GM18868 (cell line): ENCODE data around the gene TMEM59L.
A peak's percentile ranks its signal among the peaks of the same experiment; 100 is the strongest.

Experiments
- ATAC-seq: cut with Tn5 transposase; IDR thresholded peaks from one replicate; pipeline ENCODE4 v1.9.1; 2021; ENCODE audit warnings: mild to moderate bottlenecking, moderate library complexity; ENCODE audit not compliant: unreplicated experiment

Gene TMEM59L

DNA sequence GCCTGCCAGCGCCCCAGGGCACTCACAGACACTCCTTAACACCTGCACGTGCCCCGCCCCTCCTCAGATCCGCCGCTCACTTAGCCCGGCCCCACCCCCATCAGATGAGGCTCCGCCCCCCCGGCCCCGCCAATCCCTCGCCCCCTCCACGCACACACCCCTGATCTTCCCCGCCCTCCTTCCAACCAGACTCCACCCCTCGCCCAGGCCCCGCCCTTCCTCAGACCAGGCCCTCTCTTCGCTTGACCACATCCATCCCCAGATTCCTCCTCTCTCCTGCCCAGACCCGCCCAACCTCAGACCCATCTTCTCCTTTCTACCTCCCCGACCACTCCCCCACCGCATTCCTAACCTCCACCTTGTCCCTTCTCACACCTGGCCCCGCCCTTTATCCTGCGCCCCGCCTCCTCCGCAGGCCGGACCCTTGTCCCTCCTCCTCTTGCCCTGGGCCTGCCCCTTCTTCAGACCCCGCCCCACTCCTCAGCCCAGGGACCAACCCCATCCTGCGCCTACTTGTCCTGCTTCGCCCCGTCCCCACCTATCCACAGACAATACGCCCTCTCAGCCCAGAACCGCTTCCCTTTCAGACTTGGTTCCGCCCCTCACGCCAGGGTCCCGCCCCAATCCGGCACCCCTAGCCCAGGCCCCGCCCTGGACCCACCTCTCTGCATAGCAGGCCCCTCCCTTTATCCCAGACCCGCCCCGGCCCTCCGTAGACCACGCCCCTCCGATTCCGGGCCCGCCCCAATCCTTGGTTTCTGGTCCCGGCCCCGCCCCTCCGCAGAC, 23.7 kb downstream of the TMEM59L start:
- ATAC-seq = peak; percentile 86

DNA sequence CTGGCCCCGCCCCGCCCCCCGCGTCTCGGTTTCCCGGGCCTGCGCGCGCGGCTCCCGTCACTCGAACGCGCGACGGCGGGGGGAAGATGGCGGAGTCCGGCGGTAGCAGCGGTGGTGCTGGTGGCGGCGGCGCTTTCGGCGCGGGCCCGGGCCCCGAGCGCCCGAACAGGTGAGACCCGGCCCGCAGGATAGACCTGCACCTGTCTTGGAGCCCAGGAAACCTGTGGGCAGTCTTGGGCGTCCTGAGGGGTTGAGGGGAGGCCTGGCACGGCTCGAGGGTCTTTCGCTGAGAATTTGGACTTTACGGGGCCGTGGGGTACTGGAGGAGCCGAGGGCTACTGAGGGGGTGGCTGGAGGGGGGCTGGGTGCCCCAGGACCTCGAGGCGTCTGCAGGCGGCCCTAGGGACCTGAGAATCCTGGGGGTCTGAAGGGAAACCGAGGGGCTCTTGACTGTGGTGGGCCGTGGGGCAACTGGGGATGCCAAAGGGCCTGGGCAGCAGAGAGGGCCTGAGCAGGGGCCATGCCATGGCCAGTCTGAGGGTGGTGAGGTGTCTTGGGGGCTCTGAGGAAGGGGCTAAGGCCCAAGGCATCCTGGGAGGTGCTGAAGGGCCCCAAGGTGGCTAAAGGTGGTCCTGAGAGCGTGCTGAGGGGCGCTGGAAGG, 24.4 kb downstream of the TMEM59L start, which contains the start of gene KLHL26:
KLHL26 (plus strand) TSS at position 60 of the 661 bp plus-strand sequence; CDS start at position 87, 27 bp downstream.
- ATAC-seq = no peak

DNA sequence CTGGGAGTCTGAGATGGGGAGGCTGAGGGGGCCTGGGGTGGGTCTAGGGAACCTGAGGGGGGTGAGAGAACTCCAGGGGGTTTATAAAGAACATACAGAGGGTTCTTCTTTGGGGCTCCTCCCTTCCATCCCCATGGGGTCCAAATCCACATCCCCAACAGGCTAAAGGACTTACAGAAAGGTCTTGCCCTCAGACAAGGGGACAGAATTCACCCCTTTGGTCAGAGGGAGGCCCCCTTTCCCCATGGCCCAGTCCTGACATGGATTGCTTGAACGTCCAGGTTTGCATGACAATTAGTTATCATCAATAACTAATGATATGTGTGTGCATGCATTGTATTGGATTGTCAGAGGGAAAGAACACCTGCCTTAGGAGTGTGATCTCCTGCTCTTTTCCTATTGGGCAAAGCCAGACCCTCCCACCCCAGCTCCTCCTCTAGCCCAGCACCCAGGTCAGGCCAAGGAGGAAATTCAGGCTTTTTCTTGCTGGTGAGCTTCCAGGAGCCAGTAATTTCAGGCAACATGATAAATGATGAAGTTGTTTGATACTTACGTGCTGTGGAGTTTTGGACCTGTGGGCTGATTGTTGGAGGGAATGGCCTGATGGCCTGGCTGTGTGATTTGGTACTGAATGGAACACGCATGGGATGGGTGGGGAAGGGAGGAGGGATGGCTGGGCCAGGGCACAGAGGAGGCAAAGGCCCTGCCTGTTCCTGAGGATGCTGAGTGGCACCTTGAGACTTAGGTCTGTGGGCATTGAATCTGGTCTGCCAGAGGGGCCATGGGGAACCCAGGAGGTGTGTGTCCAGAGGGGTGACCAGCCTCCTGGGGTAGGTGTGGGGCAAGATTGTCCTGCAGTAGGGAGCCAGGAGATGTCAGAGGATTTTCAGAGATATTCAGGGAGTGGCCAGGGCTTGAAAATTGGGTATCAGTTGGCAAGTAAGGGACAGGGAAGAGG, 25.3 kb downstream of the TMEM59L start:
- no peak for ATAC-seq

DNA sequence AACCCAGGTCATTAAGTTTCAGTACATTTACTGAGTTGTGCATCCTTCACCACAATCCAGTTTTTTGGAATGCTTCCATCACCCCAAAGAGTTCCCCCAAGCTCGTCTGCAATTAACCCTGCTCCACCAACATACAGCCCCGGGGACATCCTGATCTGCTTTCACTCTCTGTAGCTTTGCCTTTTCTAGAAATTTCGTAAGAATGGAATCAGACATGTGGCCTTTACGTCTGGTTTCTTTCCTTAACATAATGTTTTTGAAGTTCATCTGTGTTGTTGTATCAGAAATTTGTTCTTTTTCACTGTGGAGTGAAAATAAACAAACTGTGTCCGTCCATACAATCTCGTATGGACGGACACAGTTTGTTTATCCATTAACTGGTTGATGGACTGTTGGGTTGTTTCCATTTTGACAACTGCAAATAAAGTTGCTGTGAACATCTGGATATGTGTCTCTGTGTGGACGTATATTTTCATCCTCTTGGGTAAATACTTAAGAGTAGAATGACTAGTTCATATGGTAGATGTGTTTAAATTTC, 27.1 kb downstream of the TMEM59L start:
- ATAC-seq = no peak

DNA sequence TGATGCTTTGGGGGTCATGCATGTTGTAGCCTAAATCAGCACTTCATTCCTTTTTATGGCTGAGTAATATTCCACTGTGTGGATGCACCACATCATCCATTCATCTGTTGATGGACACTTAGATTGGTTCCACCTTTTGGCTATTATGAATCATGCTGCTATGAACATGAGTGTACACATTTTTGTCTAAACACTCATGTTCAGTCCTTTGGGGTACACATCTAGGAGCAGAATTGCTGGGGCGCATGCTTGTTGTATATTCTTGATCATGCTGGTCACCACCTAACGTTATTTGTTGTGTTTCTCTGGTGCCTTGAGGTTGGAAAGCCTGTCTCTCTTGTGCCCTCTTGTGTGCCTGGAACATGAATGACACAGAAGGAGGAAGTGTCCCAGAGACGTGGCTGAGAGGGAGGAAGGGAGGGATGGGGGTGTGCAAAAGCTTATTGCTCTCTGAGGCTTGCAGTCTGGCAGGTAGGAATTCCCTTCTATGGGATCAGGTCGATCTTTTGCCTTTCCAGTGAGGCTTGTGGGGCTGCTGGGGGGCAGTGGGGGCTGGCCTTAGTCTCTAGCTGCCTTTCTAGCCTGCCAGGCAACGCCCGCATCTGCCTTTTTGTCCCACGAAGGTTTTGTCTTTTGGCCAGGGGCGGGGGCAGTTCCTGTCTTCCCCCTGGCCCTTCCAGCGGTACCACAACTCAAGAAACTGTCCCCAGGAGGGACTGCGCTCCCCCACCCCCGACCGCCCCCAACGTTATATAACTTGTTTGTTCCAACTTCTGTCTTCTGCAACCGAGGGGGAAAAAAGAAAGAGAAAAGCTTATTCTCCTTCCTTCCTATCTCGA, 31.7 kb downstream of the TMEM59L start:
- no peak for ATAC-seq

DNA sequence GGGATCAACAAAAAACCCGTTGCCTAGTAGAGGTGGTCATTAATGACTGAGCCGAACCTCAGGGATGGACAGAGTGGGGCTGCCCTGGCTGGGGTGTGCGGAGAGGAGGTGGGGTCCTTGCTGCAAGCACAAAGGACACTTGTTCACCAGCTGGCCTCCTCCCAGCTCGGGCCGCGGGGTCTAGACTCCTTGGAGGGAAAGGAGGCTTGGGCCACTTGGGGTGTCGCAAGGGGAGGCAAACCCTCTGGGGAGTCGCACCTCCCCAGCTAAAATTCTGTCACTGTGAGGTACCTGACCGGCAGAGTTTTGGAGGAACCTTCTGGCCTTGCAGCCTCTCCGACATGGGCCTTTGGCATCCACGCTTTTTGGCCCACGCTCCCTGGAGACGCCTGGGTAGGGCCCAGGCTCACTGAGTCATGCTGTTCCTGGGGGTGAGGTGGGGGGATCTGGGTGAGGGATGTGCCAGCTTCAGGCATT, 32.4 kb downstream of the TMEM59L start:
- ATAC-seq = no peak

DNA sequence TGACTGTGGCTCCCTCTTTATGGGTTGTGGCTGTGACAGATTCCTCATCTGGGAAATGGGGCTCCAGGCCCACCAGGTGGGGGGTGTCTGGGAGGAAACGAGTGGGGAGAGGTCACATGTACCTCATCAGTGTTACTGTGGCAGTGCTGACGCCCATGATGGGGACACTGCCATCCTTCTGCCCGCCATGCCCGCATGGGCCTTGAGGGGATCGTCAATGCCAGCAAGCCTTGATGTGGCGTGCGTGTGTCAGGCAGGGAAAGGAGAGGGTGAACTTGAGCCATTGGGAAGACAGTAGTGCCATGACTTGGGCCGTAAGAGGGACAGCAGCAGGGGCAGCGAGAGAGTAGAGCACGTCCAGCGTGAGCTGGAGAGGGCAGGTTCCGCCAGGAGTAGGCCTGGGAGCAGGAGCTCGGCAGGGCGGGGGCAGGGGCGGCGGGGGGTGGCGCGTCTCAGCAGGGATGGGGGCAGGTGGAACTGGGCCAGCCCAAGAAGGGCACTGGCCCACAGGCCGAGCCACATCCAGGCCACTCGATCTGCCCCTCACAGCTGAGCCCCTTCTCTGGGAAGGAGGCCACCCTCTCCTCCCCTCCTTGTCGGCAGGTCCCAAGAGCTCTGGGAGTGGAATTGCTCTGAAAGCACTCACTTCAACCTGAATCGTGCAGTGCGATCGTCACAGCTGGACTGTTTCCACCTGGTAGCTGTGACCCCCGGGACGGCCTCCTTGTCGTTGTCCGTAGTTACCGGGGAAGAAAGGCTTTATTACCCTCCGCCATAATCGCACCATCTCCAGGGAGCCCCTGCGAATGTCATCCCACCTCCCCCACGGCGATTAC, 34.1 kb downstream of the TMEM59L start:
- no peak for ATAC-seq

DNA sequence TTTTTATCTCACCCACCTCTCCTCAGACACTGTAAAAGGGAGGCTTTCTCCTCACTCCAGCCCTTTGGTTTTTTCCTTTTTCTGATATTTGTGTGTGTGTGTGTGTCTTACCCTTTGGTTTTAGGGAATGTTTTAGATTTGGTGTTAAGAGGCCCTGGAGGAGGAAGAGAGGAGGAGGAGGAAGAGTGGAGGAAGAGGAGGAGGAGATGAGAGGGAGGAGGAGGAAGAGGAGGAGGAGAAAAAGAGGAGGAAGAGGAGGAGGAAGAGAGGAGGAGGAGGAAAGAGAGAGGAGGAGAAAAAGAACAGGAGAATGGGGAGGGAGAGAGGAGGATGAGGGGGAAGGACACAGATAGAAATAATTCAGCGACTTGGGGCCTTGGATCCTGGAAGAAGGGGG, 34.7 kb downstream of the TMEM59L start:
- no peak for ATAC-seq

DNA sequence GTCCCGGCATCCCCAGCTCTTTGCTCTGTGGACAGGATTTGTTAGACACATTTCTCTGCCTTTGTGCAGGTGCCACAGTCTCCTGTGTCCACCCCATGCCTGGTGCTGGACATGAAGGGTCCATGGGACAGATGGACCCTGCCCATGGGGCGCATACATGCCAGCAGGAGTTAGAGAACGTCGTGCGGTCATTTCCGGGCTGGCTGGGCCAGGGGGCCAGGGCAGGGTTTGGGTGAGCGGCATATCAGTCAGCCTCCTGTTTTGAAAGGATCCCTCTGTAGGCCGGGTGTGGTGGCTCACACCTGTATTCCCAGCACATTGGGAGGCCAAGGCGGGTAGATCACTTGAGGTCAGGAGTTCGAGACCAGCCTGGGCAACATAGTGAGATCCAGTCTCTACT, 35.1 kb downstream of the TMEM59L start:
- no peak for ATAC-seq

DNA sequence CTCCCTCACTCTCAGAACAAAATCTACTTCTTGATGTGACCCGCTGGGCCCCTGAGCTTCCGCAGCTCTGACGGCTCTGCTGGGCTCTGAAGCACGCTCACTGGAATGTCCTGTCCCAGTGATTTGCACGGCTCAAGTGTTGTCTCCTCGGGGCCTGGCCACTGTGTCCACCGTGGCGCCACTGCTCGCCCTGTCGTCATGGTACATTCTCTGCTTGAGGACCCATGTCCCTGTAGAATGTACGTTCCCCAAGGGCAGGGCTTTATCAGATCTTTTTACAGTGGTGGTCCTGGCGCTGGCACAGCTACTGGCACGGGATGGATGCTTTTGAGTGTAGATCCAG, 36.3 kb downstream of the TMEM59L start:
- ATAC-seq = no peak

DNA sequence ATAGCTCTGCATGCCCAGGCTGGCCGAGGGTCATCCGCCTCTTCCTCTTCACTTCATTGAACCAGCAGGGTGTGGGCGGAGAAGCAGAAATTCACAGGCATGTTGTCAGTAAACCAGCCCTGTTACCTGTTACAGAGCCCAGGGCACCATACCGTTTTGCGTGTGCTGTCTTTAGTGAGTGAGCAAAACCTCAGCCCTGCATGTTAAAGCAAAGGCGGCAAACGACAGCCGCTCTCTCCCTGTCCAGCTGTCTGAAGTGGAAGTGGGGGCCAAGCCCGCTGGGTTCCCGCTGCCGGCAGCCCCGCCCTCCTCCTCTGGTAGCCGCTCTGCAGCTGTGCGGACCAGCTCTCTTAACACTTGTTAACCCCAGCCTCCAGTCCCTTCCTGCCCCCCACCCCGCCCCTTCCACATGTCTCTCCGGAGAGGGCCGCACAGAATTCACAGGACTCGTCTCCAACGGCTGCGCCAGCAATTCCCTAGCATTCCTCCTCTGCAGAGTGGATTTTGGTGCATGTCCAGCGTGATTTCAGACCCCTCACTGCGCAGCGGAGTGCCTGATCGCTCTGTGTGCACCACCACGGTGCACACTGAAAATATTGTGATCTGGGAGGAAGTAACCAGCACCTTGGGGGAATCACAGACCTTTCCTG, 36.8 kb downstream of the TMEM59L start:
- ATAC-seq = no peak

DNA sequence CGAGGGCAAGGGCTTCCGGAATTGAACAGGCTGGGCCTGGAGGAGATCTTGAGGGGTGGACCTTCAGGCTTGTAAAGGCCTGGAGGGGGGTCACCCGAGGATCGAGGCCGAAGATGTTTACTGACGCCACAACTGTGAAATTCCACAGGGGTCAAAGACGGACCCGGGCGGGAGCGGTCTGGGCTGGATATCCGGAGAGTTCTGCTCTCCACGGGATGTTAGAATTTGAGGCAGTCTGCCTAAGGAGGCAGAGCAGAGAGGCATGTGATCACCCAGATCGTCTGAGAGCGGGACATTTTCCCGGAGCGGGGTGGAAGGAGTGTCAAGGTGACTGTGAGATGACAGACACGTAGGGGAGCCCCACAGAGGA, 37.3 kb downstream of the TMEM59L start:
- ATAC-seq = no peak

DNA sequence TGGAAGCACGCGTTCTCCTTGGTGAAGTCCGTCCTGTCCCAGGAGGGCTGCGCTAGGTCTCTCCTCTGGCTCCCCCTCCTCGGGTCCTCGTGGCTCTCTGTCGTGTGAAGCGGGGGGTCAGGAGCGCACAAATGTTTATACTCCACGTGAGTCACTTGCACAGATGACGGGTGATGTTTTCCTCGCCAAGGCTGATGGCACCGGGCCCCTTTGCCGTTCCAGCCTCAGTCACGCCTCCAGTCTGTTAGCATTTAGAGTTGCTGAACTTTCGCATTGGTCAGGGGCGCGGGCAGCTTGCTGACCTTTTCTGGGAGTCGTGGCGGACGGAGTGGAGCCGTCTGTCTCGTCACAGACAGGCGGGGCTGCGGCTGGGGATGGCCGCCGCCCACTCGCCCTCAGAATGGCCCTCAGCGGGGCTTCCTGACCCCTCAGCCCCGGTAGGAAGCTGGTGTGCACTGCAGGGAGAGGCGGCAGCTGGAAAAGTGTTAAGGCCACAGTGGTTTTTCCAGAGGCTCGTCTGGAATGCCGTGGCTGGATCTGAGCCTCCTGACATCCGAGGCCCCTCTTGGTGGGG, 37.9 kb downstream of the TMEM59L start:
- no peak for ATAC-seq

DNA sequence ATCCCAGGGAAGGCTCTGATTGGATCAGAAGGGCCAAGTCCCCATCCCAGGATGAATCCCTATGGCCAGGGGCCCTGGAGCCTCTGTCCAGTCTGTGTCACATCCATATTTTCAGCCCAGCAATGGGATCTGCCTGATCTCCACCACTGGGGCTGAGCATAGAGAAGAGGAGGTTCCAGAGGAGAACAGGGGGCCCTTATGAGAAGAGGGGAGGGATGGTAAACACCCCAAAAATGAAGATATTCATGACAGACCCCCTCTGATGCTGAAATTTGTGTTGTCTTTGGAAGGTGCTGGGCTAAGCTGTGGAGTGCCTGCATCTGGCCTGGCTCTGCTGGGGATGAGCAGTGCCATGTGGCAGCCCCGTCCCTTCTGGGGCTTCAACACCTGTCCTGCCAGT, 38.6 kb downstream of the TMEM59L start:
- no peak for ATAC-seq

DNA sequence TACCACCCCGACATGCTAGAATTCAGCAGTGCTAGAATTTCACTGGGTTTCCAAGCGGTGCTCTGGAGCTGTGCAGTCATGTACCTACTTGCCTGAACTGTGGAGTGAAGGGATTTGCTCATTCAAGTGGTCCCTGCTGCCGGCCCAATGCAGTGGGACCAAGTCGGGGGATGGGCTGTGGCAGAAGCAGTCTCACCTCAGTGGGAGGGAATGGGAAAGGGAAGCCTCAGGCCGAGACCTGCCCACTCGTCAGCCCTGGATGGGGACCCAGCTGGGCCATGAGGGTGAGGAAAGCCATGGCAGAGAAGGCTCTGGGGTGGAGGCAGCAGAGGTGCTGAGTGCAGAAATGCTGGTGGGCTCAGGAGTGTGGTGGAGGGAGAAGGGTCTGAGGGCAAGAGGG, 39.1 kb downstream of the TMEM59L start:
- ATAC-seq = no peak

DNA sequence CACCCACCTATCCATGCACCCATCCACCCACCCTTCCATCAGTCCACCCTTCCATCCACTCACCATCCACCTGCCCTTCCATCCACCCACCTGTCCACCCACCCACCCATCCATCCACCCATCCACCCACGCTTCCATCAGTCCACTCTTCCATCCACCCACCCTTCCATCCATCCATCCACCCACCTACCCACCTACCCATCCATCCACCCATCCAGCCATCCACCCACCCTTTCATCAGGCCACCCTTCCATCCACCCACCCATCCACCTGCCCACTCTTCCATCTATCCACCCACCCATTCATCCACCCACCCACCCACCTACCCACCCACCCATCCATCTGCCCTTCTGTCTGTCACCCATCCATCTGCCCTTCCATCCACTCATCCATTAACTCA, 41.2 kb downstream of the TMEM59L start:
- ATAC-seq = no peak

DNA sequence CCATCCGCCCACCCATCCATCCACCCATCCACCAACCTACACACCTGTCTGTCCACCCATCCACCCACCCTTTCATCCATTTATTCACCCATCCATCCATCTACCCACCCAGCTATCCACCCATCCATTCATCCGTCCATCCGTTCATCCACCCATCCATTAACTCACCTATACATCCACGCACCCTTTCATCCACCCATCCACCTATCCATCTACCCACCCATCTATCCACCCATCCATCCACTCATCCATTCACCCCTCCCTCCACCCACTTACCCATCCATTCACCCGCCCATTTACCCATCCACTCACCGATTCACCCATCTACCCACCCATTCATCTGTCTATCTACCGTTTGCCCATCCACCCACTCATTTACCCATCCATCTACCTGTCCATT, 41.8 kb downstream of the TMEM59L start:
- no peak for ATAC-seq

DNA sequence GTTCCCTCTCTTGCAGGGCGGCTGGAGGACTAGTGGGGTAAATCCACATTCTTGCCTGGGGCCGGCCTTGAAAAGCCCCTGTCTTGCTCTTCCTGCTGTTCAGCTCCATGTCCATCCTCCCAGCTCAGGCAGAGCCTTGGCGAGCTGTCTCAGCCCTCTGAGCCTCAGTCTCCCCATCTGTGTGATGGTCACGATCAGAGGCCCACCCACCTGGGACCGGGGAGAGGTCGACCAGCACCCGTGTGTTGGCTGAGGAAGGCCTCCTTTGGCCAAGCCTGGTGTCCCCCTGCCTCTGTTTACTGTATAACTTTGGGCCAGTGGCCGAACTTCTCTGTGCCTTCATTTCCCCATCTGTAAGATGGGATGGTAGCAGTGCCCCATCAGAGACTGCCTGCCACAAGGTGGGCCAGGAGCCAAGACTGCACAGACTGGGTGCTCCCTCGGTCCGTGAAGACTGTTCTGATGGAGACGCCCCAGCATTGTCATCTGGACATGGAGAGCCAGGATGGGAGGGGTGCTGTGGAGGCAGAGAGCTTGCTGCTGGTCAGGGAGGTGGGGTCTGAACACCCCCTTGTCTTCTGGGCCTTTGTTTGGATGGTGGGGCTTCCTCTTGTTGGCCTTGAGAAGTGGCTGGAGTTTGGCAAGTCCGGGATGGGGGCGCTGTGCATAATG, 42.6 kb downstream of the TMEM59L start:
- no peak for ATAC-seq
